Kidney epithelial cell (primary cell): ENCODE measurements around the gene ARHGAP22. TPM values are rescaled to one million over a fixed set of nuclear protein-coding genes. Genes with fewer than 3 reads are reported as not detected.
"Not testable (repeated sequence)": the region's sequence is repeated elsewhere in the genome, so short reads cannot be mapped to it uniquely, and the experiment has no call there.

ENCODE experiments used
- DNase-seq: peaks from one replicate; pipeline ENCODE4 v3.0.0-alpha.2; 2010; ENCODE audit warnings: low read depth
- H3K27me3 ChIP-seq: 2 replicates; pipeline ENCODE4 v1.6.0; 2011; ENCODE audit warnings: low read length; ENCODE audit not compliant: control insufficient read depth, insufficient read depth
- H3K36me3 ChIP-seq: 2 replicates; pipeline ENCODE4 v1.5.1; 2011; ENCODE audit warnings: low read length; ENCODE audit not compliant: control insufficient read depth, insufficient read depth
- H3K4me3 ChIP-seq: 2 replicates; pipeline ENCODE4 v1.5.1; 2011; ENCODE audit warnings: low read depth, mild to moderate bottlenecking, control low read depth, low read length
- CTCF ChIP-seq: IDR thresholded peaks from 2 replicates; pipeline ENCODE4 v1.5.1; 2011; ENCODE audit warnings: mild to moderate bottlenecking, moderate library complexity, low read length, control low read depth, inconsistent platforms; ENCODE audit not compliant: insufficient read depth, poor library complexity, severe bottlenecking
- total RNA-seq: library from RNA; depleted of rRNA; stranded (reverse); fragments of >200 nt; gene quantifications from 2 replicates; pipeline ENCODE4 v1.2.3, GENCODE V29; 2015

ARHGAP22 gene
- total RNA-seq, 1 donor from 2014 or later, result 7.0 TPM

- no peak for TF ChIP-seq CTCF
- Histone ChIP-seq H3K4me3 (no peak overlapping the region), H3K27me3 (no peaks in the 10 kb centered on the region), H3K36me3 (no peaks in the 10 kb centered on the region)
- no peak for DNase-seq
Observed at GRCh38 chr10:48651293-48651692, 46.4 kb upstream of the ARHGAP22 start.

GRCh38 chr10:48649349-48649944 is 44.6 kb upstream of the ARHGAP22 start:
- Histone ChIP-seq H3K27me3 (no peaks in the 10 kb centered on the region), H3K36me3 (no peaks in the 10 kb centered on the region), H3K4me3 (no peak overlapping the region)
- DNase-seq, result no peak
- peak; percentile 6 for TF ChIP-seq CTCF

- no peak for TF ChIP-seq CTCF
- Histone ChIP-seq H3K4me3 (no peak overlapping the region), H3K27me3 (no peaks in the 10 kb centered on the region), H3K36me3 (no peaks in the 10 kb centered on the region)
- no peak for DNase-seq
Observed at GRCh38 chr10:48648172-48648942, 43.5 kb upstream of the ARHGAP22 start.

GRCh38 chr10:48647073-48647472 is 42.2 kb upstream of the ARHGAP22 start:
- not testable (repeated sequence) for H3K27me3 ChIP-seq, H3K4me3 ChIP-seq, H3K36me3 ChIP-seq, DNase-seq

- no peak for TF ChIP-seq CTCF
- DNase-seq, result no peak
- H3K36me3 ChIP-seq, result no peaks in the 10 kb centered on the region
- no peak overlapping the region for H3K4me3 ChIP-seq
- H3K27me3 ChIP-seq, result no peaks in the 10 kb centered on the region
Observed at GRCh38 chr10:48645600-48645999, 40.7 kb upstream of the ARHGAP22 start.

GRCh38 chr10:48641099-48641690 is 36.3 kb upstream of the ARHGAP22 start:
- DNase-seq, H3K27me3 ChIP-seq, H3K36me3 ChIP-seq, H3K4me3 ChIP-seq: not testable (repeated sequence)

- H3K36me3 ChIP-seq, result no peaks in the 10 kb centered on the region
- H3K27me3 ChIP-seq, result no peaks in the 10 kb centered on the region
- TF ChIP-seq CTCF, result no peak
- H3K4me3 ChIP-seq, result no peak overlapping the region
- DNase-seq, result no peak
Observed at GRCh38 chr10:48640326-48640725, 35.5 kb upstream of the ARHGAP22 start.
